Body of pancreas (tissue), 4 donors: Measurements from ENCODE around the gene PCK2.

Source experiments
- POLR2A ChIP-seq, 3 donors: fragments of 450-650 bp; IDR thresholded peaks; one replicate each; pipeline ENCODE4 v1.6.1; 2016; ENCODE audit warnings: antibody characterized with exemption in 3 of 3, mild to moderate bottlenecking in 2 of 3
- TF ChIP-seq, protein P1 (sequence below), 7 experiments: fragments of 450-650 bp in 4 of 7; fragments of 200-600 bp in 3 of 7; sonication (generic) in 3 of 7; IDR thresholded peaks; one replicate each; pipeline ENCODE4 v1.5.1; 2016 to 2019; ENCODE audit warnings: antibody characterized with exemption in 7 of 7

DNA sequence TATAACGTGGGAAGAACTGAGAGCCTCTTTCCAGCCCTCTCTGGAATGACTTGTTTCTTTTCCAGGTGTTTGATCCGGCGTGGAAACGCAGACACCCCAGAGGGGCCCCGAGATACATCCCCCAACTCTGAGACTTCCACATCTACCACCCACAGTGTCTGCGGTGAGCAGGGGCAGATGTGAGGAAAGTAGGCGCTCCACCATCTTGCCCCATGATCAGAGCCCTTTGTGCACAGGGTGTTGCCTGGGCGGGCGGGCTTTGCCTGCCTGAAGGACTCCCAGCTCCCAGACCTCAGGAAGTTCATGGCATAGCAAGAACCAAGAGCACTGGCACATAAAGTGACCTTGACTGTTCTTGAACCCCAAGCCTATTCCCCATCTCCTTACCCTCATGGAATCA lies 39.5 kb upstream of the PCK2 start:
- TF ChIP-seq, protein P1, sequence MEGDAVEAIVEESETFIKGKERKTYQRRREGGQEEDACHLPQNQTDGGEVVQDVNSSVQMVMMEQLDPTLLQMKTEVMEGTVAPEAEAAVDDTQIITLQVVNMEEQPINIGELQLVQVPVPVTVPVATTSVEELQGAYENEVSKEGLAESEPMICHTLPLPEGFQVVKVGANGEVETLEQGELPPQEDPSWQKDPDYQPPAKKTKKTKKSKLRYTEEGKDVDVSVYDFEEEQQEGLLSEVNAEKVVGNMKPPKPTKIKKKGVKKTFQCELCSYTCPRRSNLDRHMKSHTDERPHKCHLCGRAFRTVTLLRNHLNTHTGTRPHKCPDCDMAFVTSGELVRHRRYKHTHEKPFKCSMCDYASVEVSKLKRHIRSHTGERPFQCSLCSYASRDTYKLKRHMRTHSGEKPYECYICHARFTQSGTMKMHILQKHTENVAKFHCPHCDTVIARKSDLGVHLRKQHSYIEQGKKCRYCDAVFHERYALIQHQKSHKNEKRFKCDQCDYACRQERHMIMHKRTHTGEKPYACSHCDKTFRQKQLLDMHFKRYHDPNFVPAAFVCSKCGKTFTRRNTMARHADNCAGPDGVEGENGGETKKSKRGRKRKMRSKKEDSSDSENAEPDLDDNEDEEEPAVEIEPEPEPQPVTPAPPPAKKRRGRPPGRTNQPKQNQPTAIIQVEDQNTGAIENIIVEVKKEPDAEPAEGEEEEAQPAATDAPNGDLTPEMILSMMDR (IDR thresholded peaks at IDR 0.05) = no peak
- no peak for TF ChIP-seq POLR2A (IDR thresholded peaks at IDR 0.05)
